Measurements from ENCODE around the gene AFF4. TPM values are rescaled to one million over a fixed set of nuclear protein-coding genes. Genes with fewer than 3 reads are reported as not detected.

AFF4 gene
- polyA plus RNA-seq, 2 of the 4 experiments (the other 2 are of a cell fraction) = 22.1 to 43.5 TPM

GRCh38 chr5:132901036-132901435 lies 62.4 kb downstream of the AFF4 start:
- no peak for ATAC-seq
- Histone ChIP-seq H3K4me3 (no peak overlapping the region), H3K4me1 (no peaks in the 10 kb centered on the region), H3K9me3 (no peaks in the 10 kb centered on the region), H3K27ac (no peak overlapping the region), H3K4me2 (no peak overlapping the region)
- TF ChIP-seq ZC3H11A (IDR thresholded peaks at IDR 0.05) (no peak), CBX2 (IDR thresholded peaks at IDR 0.05; ENCODE audit: borderline replicate concordance, low read depth) (no peak), HDAC2 (IDR thresholded peaks at IDR 0.05) (no peak), SMC3 (IDR thresholded peaks at IDR 0.05) (no peak), NR3C1 (IDR thresholded peaks at IDR 0.05) (no peak)
- ChIA-PET POLR2A (no interaction called here), CTCF (interaction anchor here (0.8 to 1.9 kb wide), 2 partner anchors 18 to 71 kb away, joined by 3 to 5 read pairs; partner anchors contain the start of gene SHROOM1)
- no peak for DNase-seq (ENCODE audit: low read depth in 1 of 2, low spot score in 1 of 2)
- 88% methylated on average over 4 of the region's 4 CpGs for WGBS (ENCODE audit: missing lambda C conversion rate)
- FAIRE-seq = no peak

- Histone ChIP-seq H3K9me3 (no peaks in the 10 kb centered on the region), H3K4me1 (no peaks in the 10 kb centered on the region), H3K4me2 (no peak overlapping the region), H3K27ac (no peak overlapping the region), H3K4me3 (no peak overlapping the region)
- TF ChIP-seq ZFP36 (IDR thresholded peaks at IDR 0.05; ENCODE audit: borderline replicate concordance, partially characterized antibody) (no peak), JUN (IDR thresholded peaks at IDR 0.05) (no peak), TFCP2L1 (CRISPR knock-in tag; IDR thresholded peaks at IDR 0.05) (no peak), CBX2 (IDR thresholded peaks at IDR 0.05; ENCODE audit: borderline replicate concordance, low read depth) (no peak), CHD2 (IDR thresholded peaks at IDR 0.05; ENCODE audit: low read length, partially characterized antibody) (no peak), JUNB (IDR thresholded peaks at IDR 0.05) (no peak), HMGXB4 (CRISPR knock-in tag; IDR thresholded peaks at IDR 0.05; ENCODE audit: borderline replicate concordance) (no peak), GATA3 (IDR thresholded peaks at IDR 0.05; ENCODE audit: borderline replicate concordance) (no peak)
- 76% methylated on average over 3 of the region's 3 CpGs for WGBS (ENCODE audit: missing lambda C conversion rate)
- FAIRE-seq (no peak), ATAC-seq (no peak), DNase-seq (ENCODE audit: low read depth in 1 of 2, low spot score in 1 of 2) (no peak)
- ChIA-PET CTCF (interaction anchor here (1.4 kb wide), 1 partner anchor 15 kb away, joined by 3 read pairs; no protein-coding TSS in a partner anchor), POLR2A (no interaction called here)
These were observed 65.3 kb downstream of the AFF4 start for GRCh38 chr5:132898094-132898493.

- TF ChIP-seq JUN (IDR thresholded peaks at IDR 0.05) = no peak
- ATAC-seq (no peak), DNase-seq (ENCODE audit: low read depth in 1 of 2, low spot score in 1 of 2) (no peak), FAIRE-seq (no peak)
- no peak overlapping the region for H3K4me2 ChIP-seq
- no peaks in the 10 kb centered on the region for H3K4me1 ChIP-seq
- no peak overlapping the region for H3K4me3 ChIP-seq
- H3K9me3 ChIP-seq = no peaks in the 10 kb centered on the region
- 93% methylated on average over 7 of the region's 7 CpGs for WGBS (ENCODE audit: missing lambda C conversion rate)
- no peak overlapping the region for H3K27ac ChIP-seq
- POLR2A ChIA-PET = no interaction called here
- CTCF ChIA-PET = interaction anchor here (1.3 kb wide), 2 partner anchors 9 to 25 kb away, joined by 3 to 7 read pairs; no protein-coding TSS in a partner anchor
These were observed 66.7 kb downstream of the AFF4 start for GRCh38 chr5:132896685-132897084.

GRCh38 chr5:132895719-132896305 lies 67.6 kb downstream of the AFF4 start:
- DNase-seq (ENCODE audit: low read depth in 1 of 2, low spot score in 1 of 2) (no peak), FAIRE-seq (no peak), ATAC-seq (no peak)
- Histone ChIP-seq H3K9me3 (no peaks in the 10 kb centered on the region), H3K4me3 (no peak overlapping the region), H3K4me2 (no peak overlapping the region), H3K4me1 (no peaks in the 10 kb centered on the region), H3K27ac (no peak overlapping the region)
- 94% methylated on average over 4 of the region's 4 CpGs for WGBS (ENCODE audit: missing lambda C conversion rate)
- ChIA-PET POLR2A (no interaction called here), CTCF (interaction anchor here (0.6 to 1.4 kb wide), 4 partner anchors 10 to 556 kb away, joined by 3 to 7 read pairs (median 4); no protein-coding TSS in a partner anchor)
- no peak for TF ChIP-seq NPAS2 (CRISPR knock-in tag; IDR thresholded peaks at IDR 0.05; ENCODE audit: borderline replicate concordance)
- no peak for TF ChIP-seq GATA3 (IDR thresholded peaks at IDR 0.05; ENCODE audit: borderline replicate concordance)
- TF ChIP-seq PHF8 (IDR thresholded peaks at IDR 0.05; ENCODE audit: borderline replicate concordance, low read depth) = no peak
- no peak for TF ChIP-seq PBX3 (IDR thresholded peaks at IDR 0.05)
- no peak for TF ChIP-seq HMGXB4 (CRISPR knock-in tag; IDR thresholded peaks at IDR 0.05; ENCODE audit: borderline replicate concordance)
- no peak for TF ChIP-seq POLR2AphosphoS2 (conservative IDR thresholded peaks at IDR 0.05; ENCODE audit: low read length)
- TF ChIP-seq REST (IDR thresholded peaks at IDR 0.05) = no peak
- no peak for TF ChIP-seq HES2 (IDR thresholded peaks at IDR 0.05)
- no peak for TF ChIP-seq SMC3 (IDR thresholded peaks at IDR 0.05)
- TF ChIP-seq E2F6 (IDR thresholded peaks at IDR 0.05; ENCODE audit: borderline replicate concordance, low read depth) = no peak
- TF ChIP-seq JUN (IDR thresholded peaks at IDR 0.05) = no peak
- no peak for TF ChIP-seq JUNB (IDR thresholded peaks at IDR 0.05)

All from A549 (cell line).